ENCODE data around the gene FGD3. TPM values are rescaled to one million over a fixed set of nuclear protein-coding genes. Genes with fewer than 3 reads are reported as not detected.

The FGD3 gene
- polyA plus RNA-seq, 2 of the 4 experiments (the other 2 are of a cell fraction), result 0.18 to 0.23 TPM

DNA sequence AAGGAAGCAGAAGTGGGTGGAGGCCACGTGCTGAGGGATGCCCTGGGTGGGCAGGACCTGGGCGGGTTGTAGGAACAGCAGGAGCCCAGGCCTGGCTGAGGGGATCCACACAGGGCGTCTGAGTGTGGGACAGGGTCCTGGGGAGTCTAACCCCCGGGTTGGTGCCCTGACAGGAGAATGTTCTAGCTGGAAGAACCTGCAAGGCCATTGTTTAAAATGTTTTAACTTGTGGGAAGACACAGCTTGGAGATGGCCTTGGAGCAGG lies 77.3 kb downstream of the FGD3 start:
- Histone ChIP-seq H3K4me3 (no peak overlapping the region), H3K4me2 (no peak overlapping the region), H3K9me3 (no peaks in the 10 kb centered on the region), H3K4me1 (no peaks in the 10 kb centered on the region), H3K27ac (no peak overlapping the region)
- FAIRE-seq (no peak), ATAC-seq (no peak), DNase-seq (ENCODE audit: low read depth in 1 of 2, low spot score in 1 of 2) (no peak)
- 41% methylated on average over 4 of the region's 4 CpGs for WGBS (ENCODE audit: missing lambda C conversion rate)
- ChIA-PET CTCF (interaction anchor here (0.9 to 2.5 kb wide), 3 partner anchors 21 to 67 kb away, joined by 3 to 20 read pairs (median 3); no protein-coding TSS in a partner anchor), POLR2A (no interaction called here)
- TF ChIP-seq HEYL (CRISPR knock-in tag; IDR thresholded peaks at IDR 0.05), result no peak
- TF ChIP-seq GATA3 (IDR thresholded peaks at IDR 0.05; ENCODE audit: borderline replicate concordance), result no peak
- no peak for TF ChIP-seq PHF8 (IDR thresholded peaks at IDR 0.05; ENCODE audit: borderline replicate concordance, low read depth)
- no peak for TF ChIP-seq EHMT2 (IDR thresholded peaks at IDR 0.05; ENCODE audit: low read depth)
- no peak for TF ChIP-seq CHD2 (IDR thresholded peaks at IDR 0.05; ENCODE audit: low read length, partially characterized antibody)
- no peak for TF ChIP-seq MYC (IDR thresholded peaks at IDR 0.05; ENCODE audit: borderline replicate concordance, low read length)
- no peak for TF ChIP-seq MAFK (IDR thresholded peaks at IDR 0.05; ENCODE audit: partially characterized antibody)
- no peak for TF ChIP-seq FOXS1 (CRISPR knock-in tag; IDR thresholded peaks at IDR 0.05)
- TF ChIP-seq RAD21 (conservative IDR thresholded peaks at IDR 0.05 in 1 of 2, IDR thresholded peaks at IDR 0.05 in 1 of 2), result no peak
- no peak for TF ChIP-seq CBX2 (IDR thresholded peaks at IDR 0.05; ENCODE audit: borderline replicate concordance, low read depth)
- TF ChIP-seq KDM1A (IDR thresholded peaks at IDR 0.05; ENCODE audit: low read depth), result no peak
- TF ChIP-seq ZC3H11A (IDR thresholded peaks at IDR 0.05), result no peak
- TF ChIP-seq, protein P1, sequence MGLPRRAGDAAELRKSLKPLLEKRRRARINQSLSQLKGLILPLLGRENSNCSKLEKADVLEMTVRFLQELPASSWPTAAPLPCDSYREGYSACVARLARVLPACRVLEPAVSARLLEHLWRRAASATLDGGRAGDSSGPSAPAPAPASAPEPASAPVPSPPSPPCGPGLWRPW (IDR thresholded peaks at IDR 0.05), result no peak
- TF ChIP-seq BHLHE40 (IDR thresholded peaks at IDR 0.05; ENCODE audit: low read depth, low read length), result no peak
- TF ChIP-seq SMC3 (IDR thresholded peaks at IDR 0.05), result no peak
- no peak for TF ChIP-seq JUNB (IDR thresholded peaks at IDR 0.05)
- TF ChIP-seq MAZ (IDR thresholded peaks at IDR 0.05; ENCODE audit: borderline replicate concordance, low read depth, low read length), result no peak
- no peak for TF ChIP-seq EP300 (IDR thresholded peaks at IDR 0.05)
- TF ChIP-seq, protein P2, sequence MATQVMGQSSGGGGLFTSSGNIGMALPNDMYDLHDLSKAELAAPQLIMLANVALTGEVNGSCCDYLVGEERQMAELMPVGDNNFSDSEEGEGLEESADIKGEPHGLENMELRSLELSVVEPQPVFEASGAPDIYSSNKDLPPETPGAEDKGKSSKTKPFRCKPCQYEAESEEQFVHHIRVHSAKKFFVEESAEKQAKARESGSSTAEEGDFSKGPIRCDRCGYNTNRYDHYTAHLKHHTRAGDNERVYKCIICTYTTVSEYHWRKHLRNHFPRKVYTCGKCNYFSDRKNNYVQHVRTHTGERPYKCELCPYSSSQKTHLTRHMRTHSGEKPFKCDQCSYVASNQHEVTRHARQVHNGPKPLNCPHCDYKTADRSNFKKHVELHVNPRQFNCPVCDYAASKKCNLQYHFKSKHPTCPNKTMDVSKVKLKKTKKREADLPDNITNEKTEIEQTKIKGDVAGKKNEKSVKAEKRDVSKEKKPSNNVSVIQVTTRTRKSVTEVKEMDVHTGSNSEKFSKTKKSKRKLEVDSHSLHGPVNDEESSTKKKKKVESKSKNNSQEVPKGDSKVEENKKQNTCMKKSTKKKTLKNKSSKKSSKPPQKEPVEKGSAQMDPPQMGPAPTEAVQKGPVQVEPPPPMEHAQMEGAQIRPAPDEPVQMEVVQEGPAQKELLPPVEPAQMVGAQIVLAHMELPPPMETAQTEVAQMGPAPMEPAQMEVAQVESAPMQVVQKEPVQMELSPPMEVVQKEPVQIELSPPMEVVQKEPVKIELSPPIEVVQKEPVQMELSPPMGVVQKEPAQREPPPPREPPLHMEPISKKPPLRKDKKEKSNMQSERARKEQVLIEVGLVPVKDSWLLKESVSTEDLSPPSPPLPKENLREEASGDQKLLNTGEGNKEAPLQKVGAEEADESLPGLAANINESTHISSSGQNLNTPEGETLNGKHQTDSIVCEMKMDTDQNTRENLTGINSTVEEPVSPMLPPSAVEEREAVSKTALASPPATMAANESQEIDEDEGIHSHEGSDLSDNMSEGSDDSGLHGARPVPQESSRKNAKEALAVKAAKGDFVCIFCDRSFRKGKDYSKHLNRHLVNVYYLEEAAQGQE (IDR thresholded peaks at IDR 0.05), result no peak

DNA sequence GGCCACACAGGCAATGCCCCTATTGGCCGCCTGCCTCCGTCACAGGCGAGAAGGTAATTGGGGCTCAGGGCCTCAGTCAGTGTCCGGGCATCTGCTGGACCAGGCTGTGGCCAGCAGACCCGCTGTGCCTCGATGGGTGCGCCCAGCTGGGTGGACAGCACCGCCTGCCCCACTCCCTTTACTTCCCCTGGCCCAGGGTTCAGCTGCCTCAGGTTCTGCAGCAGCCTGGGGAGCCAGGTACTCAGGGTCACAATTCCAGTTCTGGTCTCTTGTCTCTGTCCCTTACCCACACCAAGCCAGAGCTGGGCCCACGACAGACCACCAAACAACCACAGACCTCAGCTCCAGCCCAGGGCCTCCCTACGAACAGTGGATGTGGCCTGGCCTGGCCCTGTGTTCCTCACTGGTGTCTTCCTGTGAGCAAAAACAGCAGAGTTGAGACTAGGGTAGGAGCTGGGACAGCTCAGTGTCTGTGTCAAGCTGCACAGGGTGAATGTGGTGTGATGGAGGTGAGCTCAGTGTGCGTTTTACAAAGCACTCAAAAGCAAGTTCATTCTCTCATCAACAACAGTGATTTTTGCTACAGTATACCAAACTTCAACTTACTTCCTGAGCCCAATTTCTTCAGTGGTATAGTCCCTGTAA lies 77.8 kb downstream of the FGD3 start:
- Histone ChIP-seq H3K27ac (no peak overlapping the region), H3K4me1 (no peaks in the 10 kb centered on the region), H3K9me3 (no peaks in the 10 kb centered on the region), H3K4me3 (no peak overlapping the region), H3K4me2 (no peak overlapping the region)
- DNase-seq (ENCODE audit: low read depth in 1 of 2, low spot score in 1 of 2) (no peak), ATAC-seq (no peak), FAIRE-seq (no peak)
- TF ChIP-seq GATA3 (IDR thresholded peaks at IDR 0.05; ENCODE audit: borderline replicate concordance), result no peak
- no peak for TF ChIP-seq FOSB (CRISPR knock-in tag; IDR thresholded peaks at IDR 0.05)
- TF ChIP-seq, protein P2 (IDR thresholded peaks at IDR 0.05), result no peak
- no peak for TF ChIP-seq RNF2 (IDR thresholded peaks at IDR 0.05; ENCODE audit: borderline replicate concordance, low read depth)
- no peak for TF ChIP-seq ESRRA (IDR thresholded peaks at IDR 0.05; ENCODE audit: borderline replicate concordance, low read length)
- TF ChIP-seq FOSL2 (IDR thresholded peaks at IDR 0.05), result no peak
- TF ChIP-seq FOSL2 (CRISPR knock-in tag; IDR thresholded peaks at IDR 0.05), result no peak
- no peak for TF ChIP-seq ZNF302 (CRISPR knock-in tag; IDR thresholded peaks at IDR 0.05)
- no peak for TF ChIP-seq SMC3 (IDR thresholded peaks at IDR 0.05)
- no peak for TF ChIP-seq SREBF2 (IDR thresholded peaks at IDR 0.05)
- TF ChIP-seq, protein P3, sequence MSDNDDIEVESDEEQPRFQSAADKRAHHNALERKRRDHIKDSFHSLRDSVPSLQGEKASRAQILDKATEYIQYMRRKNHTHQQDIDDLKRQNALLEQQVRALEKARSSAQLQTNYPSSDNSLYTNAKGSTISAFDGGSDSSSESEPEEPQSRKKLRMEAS (IDR thresholded peaks at IDR 0.05), result no peak
- TF ChIP-seq CEBPB (IDR thresholded peaks at IDR 0.05), result no peak
- TF ChIP-seq NR3C1 (IDR thresholded peaks at IDR 0.05), result no peak
- TF ChIP-seq TP53 (CRISPR knock-in tag; IDR thresholded peaks at IDR 0.05), result no peak
- no peak for TF ChIP-seq RARB (CRISPR knock-in tag; IDR thresholded peaks at IDR 0.05)
- TF ChIP-seq NPAS2 (CRISPR knock-in tag; IDR thresholded peaks at IDR 0.05; ENCODE audit: borderline replicate concordance), result no peak
- no peak for TF ChIP-seq RFX5 (IDR thresholded peaks at IDR 0.05)
- WGBS (ENCODE audit: missing lambda C conversion rate), result 83% methylated on average over 11 of the region's 11 CpGs
- ChIA-PET CTCF (interaction anchor here (0.6 to 2.5 kb wide), 4 partner anchors 9 to 68 kb away, joined by 3 to 20 read pairs (median 3); no protein-coding TSS in a partner anchor), POLR2A (no interaction called here)

All from A549 (cell line).